ENCODE results near the gene IGDCC3. TPM values are rescaled to one million over a fixed set of nuclear protein-coding genes. Genes with fewer than 3 reads are reported as not detected.

The IGDCC3 gene
- total RNA-seq, 6 donors from 2014 or later = 0.10 to 0.29 TPM; not detected in 4

DNA sequence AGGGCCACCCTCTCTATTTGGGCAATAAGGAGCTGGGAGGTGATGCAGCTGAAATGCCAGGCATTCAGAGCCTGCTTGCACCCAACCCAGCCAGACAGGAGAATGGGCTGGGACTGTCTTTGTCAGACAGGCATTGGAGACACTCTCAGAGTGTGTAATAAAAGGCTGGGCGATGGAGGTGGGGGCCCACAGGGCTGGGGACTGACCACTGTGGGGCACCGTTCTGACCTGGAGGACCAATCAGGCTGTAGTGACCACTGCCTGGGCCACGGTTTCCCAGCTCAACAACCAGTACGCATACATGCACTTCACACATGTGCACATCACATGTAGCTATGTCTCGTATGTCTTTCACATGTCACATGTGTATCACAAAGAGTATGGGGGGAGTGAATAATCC, 5.7 kb upstream of the IGDCC3 start:
- ATAC-seq (ENCODE audit: low FRiP score in 2 of 2) = no peak
- Histone ChIP-seq H3K4me3 (no peak overlapping the region), H3K4me1 (peaks cover 13 to 17% (median 15%) of the 10 kb centered on the region in 4 donors), H3K9me3 (no peaks in the 10 kb centered on the region), H3K27ac (no peak overlapping the region), H3K36me3 (no peaks in the 10 kb centered on the region), H3K27me3 (peaks cover 0 to 8% (median 2%) of the 10 kb centered on the region in 4 donors)
- DNase-seq = no peak
- WGBS, 2 donors = 84 to 91% methylated on average over 5 of the region's 5 CpGs
- TF ChIP-seq POLR2A (IDR thresholded peaks at IDR 0.05) (no peak), EP300 (IDR thresholded peaks at IDR 0.05) (no peak), POLR2AphosphoS5 (IDR thresholded peaks at IDR 0.05) (no peak)
- TF ChIP-seq, protein P1, sequence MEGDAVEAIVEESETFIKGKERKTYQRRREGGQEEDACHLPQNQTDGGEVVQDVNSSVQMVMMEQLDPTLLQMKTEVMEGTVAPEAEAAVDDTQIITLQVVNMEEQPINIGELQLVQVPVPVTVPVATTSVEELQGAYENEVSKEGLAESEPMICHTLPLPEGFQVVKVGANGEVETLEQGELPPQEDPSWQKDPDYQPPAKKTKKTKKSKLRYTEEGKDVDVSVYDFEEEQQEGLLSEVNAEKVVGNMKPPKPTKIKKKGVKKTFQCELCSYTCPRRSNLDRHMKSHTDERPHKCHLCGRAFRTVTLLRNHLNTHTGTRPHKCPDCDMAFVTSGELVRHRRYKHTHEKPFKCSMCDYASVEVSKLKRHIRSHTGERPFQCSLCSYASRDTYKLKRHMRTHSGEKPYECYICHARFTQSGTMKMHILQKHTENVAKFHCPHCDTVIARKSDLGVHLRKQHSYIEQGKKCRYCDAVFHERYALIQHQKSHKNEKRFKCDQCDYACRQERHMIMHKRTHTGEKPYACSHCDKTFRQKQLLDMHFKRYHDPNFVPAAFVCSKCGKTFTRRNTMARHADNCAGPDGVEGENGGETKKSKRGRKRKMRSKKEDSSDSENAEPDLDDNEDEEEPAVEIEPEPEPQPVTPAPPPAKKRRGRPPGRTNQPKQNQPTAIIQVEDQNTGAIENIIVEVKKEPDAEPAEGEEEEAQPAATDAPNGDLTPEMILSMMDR (IDR thresholded peaks at IDR 0.05) = no peak

- Histone ChIP-seq H3K36me3 (no peaks in the 10 kb centered on the region), H3K4me3 (no peak overlapping the region), H3K9me3 (no peaks in the 10 kb centered on the region), H3K4me1 (peaks cover 17 to 22% (median 19%) of the 10 kb centered on the region in 4 donors), H3K27me3 (peaks cover 0 to 13% (median 4%) of the 10 kb centered on the region in 4 donors), H3K27ac (no peak overlapping the region)
- no peak for DNase-seq
- ATAC-seq (ENCODE audit: low FRiP score in 2 of 2) = no peak
- TF ChIP-seq POLR2AphosphoS5 (IDR thresholded peaks at IDR 0.05) (no peak), EP300 (IDR thresholded peaks at IDR 0.05) (no peak), POLR2A (IDR thresholded peaks at IDR 0.05) (no peak)
- TF ChIP-seq, protein P1 (IDR thresholded peaks at IDR 0.05) = no peak
- 82 to 92% methylated on average over 9 of the region's 9 CpGs for WGBS, 2 donors
Measured at GRCh38 chr15:65382921-65383320, 5.1 kb upstream of the IGDCC3 start.

DNA sequence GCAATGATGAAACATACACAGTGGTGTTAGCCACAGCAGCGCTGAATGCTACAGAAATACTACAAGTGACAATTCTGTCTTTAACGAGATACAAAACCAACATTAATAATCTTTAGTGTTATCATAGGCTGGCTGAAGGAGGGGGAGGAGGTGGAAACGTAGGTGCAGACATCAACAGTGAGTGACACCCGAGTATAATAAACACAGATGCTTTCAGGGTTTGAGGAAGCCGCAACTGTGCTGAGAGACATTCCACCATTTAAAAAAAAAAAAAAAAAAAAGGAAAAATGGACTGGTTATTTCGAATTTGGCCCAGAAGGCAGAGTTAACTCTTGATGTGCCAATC, 4.3 kb upstream of the IGDCC3 start:
- ATAC-seq (ENCODE audit: low FRiP score in 2 of 2) = no peak
- Histone ChIP-seq H3K27ac (no peak overlapping the region), H3K4me3 (no peak overlapping the region), H3K36me3 (no peaks in the 10 kb centered on the region), H3K4me1 (peaks cover 23 to 30% (median 25%) of the 10 kb centered on the region in 4 donors), H3K27me3 (peaks cover 0 to 21% (median 9%) of the 10 kb centered on the region in 4 donors), H3K9me3 (no peaks in the 10 kb centered on the region)
- WGBS, 2 donors = 60 to 67% methylated on average over 6 of the region's 6 CpGs
- TF ChIP-seq POLR2AphosphoS5 (IDR thresholded peaks at IDR 0.05) = no peak
- TF ChIP-seq EP300 (IDR thresholded peaks at IDR 0.05) = no peak
- TF ChIP-seq, protein P1 (IDR thresholded peaks at IDR 0.05) = no peak
- TF ChIP-seq POLR2A (IDR thresholded peaks at IDR 0.05) = no peak
- DNase-seq = no peak

GRCh38 chr15:65381445-65382145, 3.8 kb upstream of the IGDCC3 start:
- DNase-seq (no peak), ATAC-seq (ENCODE audit: low FRiP score in 2 of 2) (no peak)
- peaks cover 28 to 35% (median 30%) of the 10 kb centered on the region in 4 donors for H3K4me1 ChIP-seq
- TF ChIP-seq, protein P1 (IDR thresholded peaks at IDR 0.05) = no peak
- TF ChIP-seq POLR2A (IDR thresholded peaks at IDR 0.05) (no peak), EP300 (IDR thresholded peaks at IDR 0.05) (no peak), POLR2AphosphoS5 (IDR thresholded peaks at IDR 0.05) (no peak)
- no peak overlapping the region for H3K4me3 ChIP-seq
- H3K9me3 ChIP-seq = no peaks in the 10 kb centered on the region
- no peak overlapping the region for H3K27ac ChIP-seq
- 79 to 89% methylated on average over 1 of the region's 1 CpG for WGBS, 2 donors
- H3K27me3 ChIP-seq = peaks cover 0 to 27% (median 13%) of the 10 kb centered on the region in 4 donors
- H3K36me3 ChIP-seq = no peaks in the 10 kb centered on the region

GRCh38 chr15:65379986-65380385, 2.2 kb upstream of the IGDCC3 start:
- Histone ChIP-seq H3K27ac (no peak overlapping the region), H3K27me3 (peaks cover 0 to 32% (median 19%) of the 10 kb centered on the region in 4 donors), H3K36me3 (no peaks in the 10 kb centered on the region), H3K4me3 (no peak overlapping the region), H3K9me3 (no peaks in the 10 kb centered on the region), H3K4me1 (peaks cover 21 to 30% (median 27%) of the 10 kb centered on the region in 4 donors)
- ATAC-seq (ENCODE audit: low FRiP score in 2 of 2) (no peak), DNase-seq (no peak)
- WGBS, 2 donors = 67 to 84% methylated on average over 2 of the region's 2 CpGs
- TF ChIP-seq POLR2AphosphoS5 (IDR thresholded peaks at IDR 0.05) (no peak), EP300 (IDR thresholded peaks at IDR 0.05) (no peak)
- TF ChIP-seq, protein P1 (IDR thresholded peaks at IDR 0.05) = no peak

All from upper lobe of left lung (tissue), 6 donors.